HG02623 (cell line): ENCODE data around the gene UBAC1.

Source experiments
- ATAC-seq: cut with Tn5 transposase; IDR thresholded peaks from one replicate; pipeline ENCODE4 v1.9.1; 2021; ENCODE audit warnings: moderate library complexity; ENCODE audit not compliant: unreplicated experiment

Gene UBAC1

DNA sequence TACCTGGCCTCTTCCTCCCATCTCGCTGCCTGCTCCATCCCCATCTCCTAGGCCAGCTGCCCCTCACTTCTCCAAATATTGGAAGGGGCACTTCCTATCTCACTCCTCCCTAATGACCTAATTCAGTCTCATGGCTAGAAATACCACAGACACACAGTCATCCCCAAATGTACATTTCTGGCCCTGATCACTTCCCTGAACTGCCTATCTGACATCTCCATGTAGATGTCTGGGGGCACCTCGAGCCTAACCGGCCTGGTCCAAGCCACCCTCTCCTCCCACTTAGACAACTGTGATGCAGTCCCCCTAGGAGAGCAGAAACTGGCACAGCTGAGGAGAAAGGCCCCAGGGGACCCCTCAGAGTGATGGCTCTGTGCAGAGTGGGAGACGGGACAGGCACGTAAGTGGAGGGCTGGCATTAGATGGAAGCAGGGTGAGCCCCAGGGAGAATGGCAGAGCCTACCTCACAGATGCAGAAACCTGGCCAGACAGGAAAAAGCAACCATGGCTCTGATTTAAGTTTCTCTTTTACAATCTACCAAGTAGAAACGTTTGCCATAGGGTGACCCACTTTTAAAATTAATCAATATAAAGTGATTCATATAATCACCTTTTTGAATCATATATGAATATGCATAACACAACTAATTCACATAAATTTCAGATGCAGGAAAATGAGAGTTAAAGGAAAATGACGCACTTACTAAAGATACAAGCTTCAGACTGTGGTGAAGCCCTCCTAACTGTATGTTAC, 75.9 kb downstream of the UBAC1 start:
- no peak for ATAC-seq

DNA sequence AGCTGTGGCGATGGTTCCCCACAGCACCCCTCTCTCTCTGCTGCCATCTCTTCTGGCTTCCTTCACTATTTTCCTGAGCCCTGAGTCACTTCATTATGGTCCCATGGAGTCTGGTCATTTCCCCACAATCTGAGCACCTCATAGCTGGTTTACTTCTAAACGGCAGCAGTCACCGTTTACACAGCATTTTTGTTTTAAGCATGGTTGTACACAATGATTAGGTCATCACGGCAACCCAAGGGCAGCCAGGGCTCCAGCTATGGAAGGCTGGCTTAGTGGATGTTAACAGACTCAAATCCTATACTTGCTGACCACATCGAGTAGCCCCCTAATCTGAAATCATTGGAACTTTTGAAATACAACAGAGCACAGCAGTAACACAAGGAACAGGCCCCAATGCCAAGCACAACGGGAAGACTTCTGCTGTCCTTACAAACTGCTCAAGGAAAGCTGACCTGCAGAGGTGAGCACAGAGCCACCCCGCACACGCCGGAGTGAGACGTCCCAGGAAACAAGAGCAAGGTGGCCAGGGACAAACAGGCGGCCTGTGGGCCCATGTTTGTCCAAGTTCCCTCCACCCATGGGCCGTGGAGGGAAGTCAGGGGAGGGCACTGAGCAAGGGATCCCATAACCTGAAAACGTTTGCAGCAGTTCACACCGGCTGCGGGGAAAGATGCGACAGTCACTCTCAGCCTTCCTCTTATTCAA, 76.7 kb downstream of the UBAC1 start:
- ATAC-seq: no peak

DNA sequence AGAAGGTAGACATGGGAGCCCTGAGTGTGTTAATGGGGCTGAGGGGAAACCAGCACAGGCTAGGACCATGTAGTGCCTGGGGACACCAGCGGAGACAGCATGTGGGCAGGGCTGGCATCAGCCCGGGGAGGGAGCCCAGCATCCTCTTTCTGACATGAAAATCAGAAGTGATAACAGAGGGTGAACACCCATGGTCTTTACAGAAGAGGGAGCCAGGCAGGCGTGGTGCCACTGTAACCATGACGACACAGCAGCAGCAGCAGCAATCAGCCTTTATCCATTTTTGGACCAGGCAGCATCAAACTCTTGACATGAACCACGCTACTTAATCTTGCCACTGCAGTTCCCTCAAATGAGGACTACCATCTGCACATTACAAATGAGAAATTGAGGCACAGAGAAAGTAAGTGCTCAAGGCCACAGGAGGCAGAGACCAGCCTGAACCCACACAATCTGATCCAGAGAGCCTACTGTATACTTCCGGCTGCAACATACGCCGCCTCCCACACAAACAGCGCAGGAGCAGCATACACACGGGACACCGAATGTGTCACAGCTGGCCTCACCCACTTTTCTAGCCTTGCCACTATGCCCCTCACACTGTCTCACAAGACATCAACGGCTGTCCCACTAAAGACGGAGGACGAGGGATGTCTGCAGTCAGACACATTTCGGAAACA, 77.6 kb downstream of the UBAC1 start:
- ATAC-seq: no peak
